Measurements from ENCODE around the gene PPA1.
"Not testable (repeated sequence)": the region's sequence is repeated elsewhere in the genome, so short reads cannot be mapped to it uniquely, and the experiment has no call there.

The PPA1 gene

DNA sequence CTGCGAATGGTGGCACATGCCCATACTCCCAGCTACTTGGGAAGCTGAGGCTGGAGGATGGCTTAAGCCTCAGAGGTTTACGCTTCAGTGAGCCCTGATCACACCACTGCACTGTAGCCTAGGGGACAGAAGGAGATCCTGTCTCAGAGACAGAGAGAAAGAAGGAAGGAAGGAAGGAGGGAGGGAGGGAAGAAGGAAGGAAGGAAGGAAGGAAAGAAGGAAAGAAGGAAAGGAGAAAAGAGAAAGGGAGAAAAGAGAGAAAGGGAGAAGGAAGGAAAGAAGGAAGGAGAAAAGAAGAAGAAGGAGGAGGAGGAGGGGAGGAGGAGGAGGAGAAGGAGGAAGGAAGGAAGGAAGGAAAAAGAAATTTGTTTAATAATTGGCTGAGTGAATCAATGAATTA is 49.9 kb downstream of the PPA1 start:
- H2AFZ ChIP-seq (ENCODE audit: low read length), result no peak overlapping the region
- no peak overlapping the region for H3K4me3 ChIP-seq (ENCODE audit: low read length, poor library complexity, severe bottlenecking)
- H3K4me2 ChIP-seq (ENCODE audit: low read depth, low read length, poor library complexity, severe bottlenecking), result no peak overlapping the region
- no peaks in the 10 kb centered on the region for H3K27me3 ChIP-seq (ENCODE audit: insufficient read depth, low read length, poor library complexity, severe bottlenecking)
- H3K9me2 ChIP-seq (replicated peaks; ENCODE audit: low read depth, low read length), result no peaks in the 10 kb centered on the region
- TF ChIP-seq, protein P1, sequence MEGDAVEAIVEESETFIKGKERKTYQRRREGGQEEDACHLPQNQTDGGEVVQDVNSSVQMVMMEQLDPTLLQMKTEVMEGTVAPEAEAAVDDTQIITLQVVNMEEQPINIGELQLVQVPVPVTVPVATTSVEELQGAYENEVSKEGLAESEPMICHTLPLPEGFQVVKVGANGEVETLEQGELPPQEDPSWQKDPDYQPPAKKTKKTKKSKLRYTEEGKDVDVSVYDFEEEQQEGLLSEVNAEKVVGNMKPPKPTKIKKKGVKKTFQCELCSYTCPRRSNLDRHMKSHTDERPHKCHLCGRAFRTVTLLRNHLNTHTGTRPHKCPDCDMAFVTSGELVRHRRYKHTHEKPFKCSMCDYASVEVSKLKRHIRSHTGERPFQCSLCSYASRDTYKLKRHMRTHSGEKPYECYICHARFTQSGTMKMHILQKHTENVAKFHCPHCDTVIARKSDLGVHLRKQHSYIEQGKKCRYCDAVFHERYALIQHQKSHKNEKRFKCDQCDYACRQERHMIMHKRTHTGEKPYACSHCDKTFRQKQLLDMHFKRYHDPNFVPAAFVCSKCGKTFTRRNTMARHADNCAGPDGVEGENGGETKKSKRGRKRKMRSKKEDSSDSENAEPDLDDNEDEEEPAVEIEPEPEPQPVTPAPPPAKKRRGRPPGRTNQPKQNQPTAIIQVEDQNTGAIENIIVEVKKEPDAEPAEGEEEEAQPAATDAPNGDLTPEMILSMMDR (conservative IDR thresholded peaks at IDR 0.05; ENCODE audit: low read length), result no peak
- no peak for TF ChIP-seq EZH2phosphoT487 (IDR thresholded peaks at IDR 0.05; ENCODE audit: borderline replicate concordance)
- no peaks in the 10 kb centered on the region for H3K4me1 ChIP-seq (ENCODE audit: insufficient read depth, low read length, poor library complexity, severe bottlenecking)
- H3K9ac ChIP-seq (ENCODE audit: low read depth, low read length, poor library complexity, severe bottlenecking), result no peak overlapping the region
- H4K20me1 ChIP-seq (ENCODE audit: insufficient read depth, low read length, poor library complexity, severe bottlenecking), result no peaks in the 10 kb centered on the region
- no peaks in the 10 kb centered on the region for H3K79me2 ChIP-seq (ENCODE audit: insufficient read depth, low read length)
- no peaks in the 10 kb centered on the region for H3F3A ChIP-seq (ENCODE audit: low read depth)
- H3K9me3 ChIP-seq (ENCODE audit: insufficient read depth, low read depth, low read length), result no peaks in the 10 kb centered on the region
- H3K36me3 ChIP-seq (ENCODE audit: insufficient read depth, low read length), result no peaks in the 10 kb centered on the region

DNA sequence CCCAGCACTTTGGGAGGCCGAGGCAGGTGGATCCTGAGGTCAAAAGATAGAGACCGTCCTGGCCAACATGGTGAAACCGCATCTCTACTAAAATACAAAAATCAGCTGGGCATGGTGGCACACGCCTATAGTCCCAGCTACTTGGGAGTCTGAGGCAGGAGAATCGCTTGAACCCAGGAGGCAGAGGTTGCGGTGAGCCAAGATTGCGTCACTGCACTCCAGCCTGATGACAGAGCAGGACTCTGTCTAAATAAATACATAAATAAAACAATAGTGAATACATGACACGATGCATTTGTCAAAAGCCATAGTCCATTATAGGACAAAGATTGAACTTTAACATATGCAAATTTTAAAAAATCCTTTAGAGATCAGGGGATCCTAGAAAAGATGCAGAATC is 54.0 kb downstream of the PPA1 start:
- not testable (repeated sequence) for H3F3A ChIP-seq (ENCODE audit: low read depth); H3K9ac ChIP-seq (ENCODE audit: low read depth, low read length, poor library complexity, severe bottlenecking); H3K27me3 ChIP-seq (ENCODE audit: insufficient read depth, low read length, poor library complexity, severe bottlenecking); H4K20me1 ChIP-seq (ENCODE audit: insufficient read depth, low read length, poor library complexity, severe bottlenecking); H3K4me2 ChIP-seq (ENCODE audit: low read depth, low read length, poor library complexity, severe bottlenecking); H3K4me1 ChIP-seq (ENCODE audit: insufficient read depth, low read length, poor library complexity, severe bottlenecking); H3K9me3 ChIP-seq (ENCODE audit: insufficient read depth, low read depth, low read length); H3K36me3 ChIP-seq (ENCODE audit: insufficient read depth, low read length); H2AFZ ChIP-seq (ENCODE audit: low read length); H3K79me2 ChIP-seq (ENCODE audit: insufficient read depth, low read length); H3K9me2 ChIP-seq (replicated peaks; ENCODE audit: low read depth, low read length); H3K4me3 ChIP-seq (ENCODE audit: low read length, poor library complexity, severe bottlenecking)

DNA sequence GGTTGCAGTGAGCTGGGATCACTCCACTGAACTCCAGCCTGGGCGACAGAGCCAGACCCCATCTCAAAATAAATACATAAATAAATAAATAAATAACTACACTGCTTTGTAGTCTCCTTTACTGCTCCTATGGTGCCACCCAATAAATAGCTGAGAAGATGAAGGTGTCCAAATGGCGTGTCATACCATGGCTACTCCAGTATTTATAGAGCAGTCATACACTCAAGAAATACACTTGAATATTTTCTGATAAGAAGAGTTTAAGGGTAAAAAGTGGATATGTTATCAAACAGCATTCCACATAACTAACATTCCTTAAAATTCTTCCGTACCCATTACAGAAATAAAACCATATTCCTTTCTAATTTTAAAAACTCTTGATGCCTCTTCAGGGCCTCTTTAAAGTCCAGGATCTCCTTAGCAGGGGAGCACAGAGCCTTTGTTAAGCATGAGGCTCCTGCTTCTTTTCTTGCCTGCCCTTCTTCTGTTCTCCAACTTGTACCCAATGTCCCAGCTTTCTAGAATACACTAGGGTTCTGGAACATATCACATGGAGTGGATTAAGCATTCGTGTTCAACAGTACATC is 55.0 kb downstream of the PPA1 start:
- H3K27me3 ChIP-seq (ENCODE audit: insufficient read depth, low read length, poor library complexity, severe bottlenecking), result no peaks in the 10 kb centered on the region
- H3K4me1 ChIP-seq (ENCODE audit: insufficient read depth, low read length, poor library complexity, severe bottlenecking), result peaks cover 10% of the 10 kb centered on the region
- H3K79me2 ChIP-seq (ENCODE audit: insufficient read depth, low read length), result no peaks in the 10 kb centered on the region
- no peaks in the 10 kb centered on the region for H3K36me3 ChIP-seq (ENCODE audit: insufficient read depth, low read length)
- no peaks in the 10 kb centered on the region for H3K9me3 ChIP-seq (ENCODE audit: insufficient read depth, low read depth, low read length)
- no peak overlapping the region for H2AFZ ChIP-seq (ENCODE audit: low read length)
- H3K4me2 ChIP-seq (ENCODE audit: low read depth, low read length, poor library complexity, severe bottlenecking), result no peak overlapping the region
- H3F3A ChIP-seq (ENCODE audit: low read depth), result no peaks in the 10 kb centered on the region
- no peaks in the 10 kb centered on the region for H3K9me2 ChIP-seq (replicated peaks; ENCODE audit: low read depth, low read length)
- H3K4me3 ChIP-seq (ENCODE audit: low read length, poor library complexity, severe bottlenecking), result no peak overlapping the region
- H3K9ac ChIP-seq (ENCODE audit: low read depth, low read length, poor library complexity, severe bottlenecking), result no peak overlapping the region
- no peak for TF ChIP-seq EZH2phosphoT487 (IDR thresholded peaks at IDR 0.05; ENCODE audit: borderline replicate concordance)
- TF ChIP-seq, protein P1 (conservative IDR thresholded peaks at IDR 0.05; ENCODE audit: low read length), result no peak
- H4K20me1 ChIP-seq (ENCODE audit: insufficient read depth, low read length, poor library complexity, severe bottlenecking), result no peaks in the 10 kb centered on the region

DNA sequence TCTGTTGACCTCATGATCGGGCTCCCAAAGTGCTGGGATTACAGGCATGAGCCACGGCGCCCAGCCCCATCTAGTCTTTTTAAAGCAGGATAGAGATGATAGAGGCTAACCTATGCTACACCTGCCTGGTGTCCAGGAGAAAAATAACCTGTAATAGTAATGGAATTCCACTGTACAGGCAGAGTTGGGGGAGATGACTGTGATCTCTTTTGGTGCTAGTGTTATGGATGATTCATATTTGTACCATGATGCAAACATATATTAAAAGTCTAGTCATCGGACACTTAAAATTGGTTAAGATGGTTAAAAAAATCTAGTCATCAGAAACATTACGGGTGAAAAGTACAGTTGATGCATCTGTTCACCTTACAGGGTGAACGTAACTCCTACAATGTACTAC is 56.8 kb downstream of the PPA1 start:
- Histone ChIP-seq H3K4me3 (ENCODE audit: low read length, poor library complexity, severe bottlenecking) (no peak overlapping the region), H3K4me1 (ENCODE audit: insufficient read depth, low read length, poor library complexity, severe bottlenecking) (peaks cover 11% of the 10 kb centered on the region), H3K9me3 (ENCODE audit: insufficient read depth, low read depth, low read length) (no peaks in the 10 kb centered on the region), H3K9ac (ENCODE audit: low read depth, low read length, poor library complexity, severe bottlenecking) (no peak overlapping the region), H3K27me3 (ENCODE audit: insufficient read depth, low read length, poor library complexity, severe bottlenecking) (no peaks in the 10 kb centered on the region), H4K20me1 (ENCODE audit: insufficient read depth, low read length, poor library complexity, severe bottlenecking) (no peaks in the 10 kb centered on the region), H3K9me2 (replicated peaks; ENCODE audit: low read depth, low read length) (no peaks in the 10 kb centered on the region), H3K36me3 (ENCODE audit: insufficient read depth, low read length) (no peaks in the 10 kb centered on the region), H3K79me2 (ENCODE audit: insufficient read depth, low read length) (no peaks in the 10 kb centered on the region), H2AFZ (ENCODE audit: low read length) (no peak overlapping the region), H3K4me2 (ENCODE audit: low read depth, low read length, poor library complexity, severe bottlenecking) (no peak overlapping the region), H3F3A (ENCODE audit: low read depth) (no peaks in the 10 kb centered on the region)
- TF ChIP-seq, protein P1 (conservative IDR thresholded peaks at IDR 0.05; ENCODE audit: low read length), result no peak
- TF ChIP-seq EZH2phosphoT487 (IDR thresholded peaks at IDR 0.05; ENCODE audit: borderline replicate concordance), result no peak
